Measurements from ENCODE around the gene C4B. TPM values are rescaled to one million over a fixed set of nuclear protein-coding genes. Genes with fewer than 3 reads are reported as not detected.

Gene C4B
- total RNA-seq, 3 donors from 2014 or later (not counting 1 experiment from before 2014, with no cell fraction given) = 4.0 to 5.1 (median 4.6) TPM

- Histone ChIP-seq H3K4me3 (ENCODE audit: low read length) (no peak overlapping the region), H3K9me3 (ENCODE audit: control insufficient read depth, insufficient read depth, low read length) (no peaks in the 10 kb centered on the region), H3K27ac (ENCODE audit: low read length) (peak overlapping the region; percentile 98), H3K36me3 (ENCODE audit: control insufficient read depth, insufficient read depth, low read length) (peaks cover 56% of the 10 kb centered on the region), H3K4me1 (ENCODE audit: control insufficient read depth, insufficient read depth, low read length) (peaks cover 23% of the 10 kb centered on the region), H3K27me3 (ENCODE audit: control insufficient read depth, insufficient read depth, low read length) (no peaks in the 10 kb centered on the region)
- TF ChIP-seq CTCF (IDR thresholded peaks at IDR 0.05) = no peak
- Mint-ChIP-seq H3K27ac (peak overlapping the region; percentile 93 to 97), H3K4me1 (peaks cover 20 to 42% of the 10 kb centered on the region in 2 donors), H3K4me3 (peak overlapping the region; percentile 73), H3K36me3 (peaks cover 5% of the 10 kb centered on the region), H3K27me3 (ENCODE audit: low read depth in 2 of 2) (no peaks in the 10 kb centered on the region), H3K9me3 (no peaks in the 10 kb centered on the region)
- 89% methylated on average over 15 of the region's 17 CpGs for WGBS (ENCODE audit: insufficient coverage)
- intact Hi-C loops (cut with micrococcal nuclease) = loop anchor here (10.0 kb wide), 1 partner anchor 225 kb away; the partner anchor contains the start of genes GPSM3 and PBX2
- peak in 1 of 2 donors; percentile 20 for DNase-seq
- ATAC-seq = no peak
These were observed 44.6 kb upstream of the C4B start for GRCh38 chr6:31969712-31970603.

GRCh38 chr6:31970604-31971271 lies 43.9 kb upstream of the C4B start:
- no peak for TF ChIP-seq CTCF (IDR thresholded peaks at IDR 0.05)
- DNase-seq (peak in 1 of 2 donors; percentile 32), ATAC-seq (no peak)
- peaks cover 20 to 42% of the 10 kb centered on the region in 2 donors for H3K4me1 Mint-ChIP-seq
- H3K27me3 ChIP-seq (ENCODE audit: control insufficient read depth, insufficient read depth, low read length) = no peaks in the 10 kb centered on the region
- H3K4me3 ChIP-seq (ENCODE audit: low read length) = no peak overlapping the region
- no peaks in the 10 kb centered on the region for H3K9me3 Mint-ChIP-seq
- peaks cover 23% of the 10 kb centered on the region for H3K4me1 ChIP-seq (ENCODE audit: control insufficient read depth, insufficient read depth, low read length)
- no peaks in the 10 kb centered on the region for H3K27me3 Mint-ChIP-seq (ENCODE audit: low read depth in 2 of 2)
- H3K4me3 Mint-ChIP-seq = peak overlapping the region; percentile 93
- peaks cover 48% of the 10 kb centered on the region for H3K36me3 ChIP-seq (ENCODE audit: control insufficient read depth, insufficient read depth, low read length)
- peak overlapping the region; percentile 98 for H3K27ac ChIP-seq (ENCODE audit: low read length)
- H3K9me3 ChIP-seq (ENCODE audit: control insufficient read depth, insufficient read depth, low read length) = no peaks in the 10 kb centered on the region
- WGBS (ENCODE audit: insufficient coverage) = 88% methylated on average over 18 of the region's 18 CpGs
- intact Hi-C loops (cut with micrococcal nuclease) = loop anchor here (10.0 kb wide), 1 partner anchor 224 kb away; the partner anchor contains the start of genes GPSM3 and PBX2
- no peaks in the 10 kb centered on the region for H3K36me3 Mint-ChIP-seq
- peak overlapping the region; percentile 93 to 97 for H3K27ac Mint-ChIP-seq

GRCh38 chr6:31971279-31971992 lies 43.2 kb upstream of the C4B start:
- Histone ChIP-seq H3K27me3 (ENCODE audit: control insufficient read depth, insufficient read depth, low read length) (no peaks in the 10 kb centered on the region), H3K27ac (ENCODE audit: low read length) (peak overlapping the region; percentile 98), H3K4me3 (ENCODE audit: low read length) (peak overlapping the region; percentile 83), H3K36me3 (ENCODE audit: control insufficient read depth, insufficient read depth, low read length) (peaks cover 41% of the 10 kb centered on the region), H3K9me3 (ENCODE audit: control insufficient read depth, insufficient read depth, low read length) (no peaks in the 10 kb centered on the region), H3K4me1 (ENCODE audit: control insufficient read depth, insufficient read depth, low read length) (peaks cover 23% of the 10 kb centered on the region)
- Mint-ChIP-seq H3K9me3 (no peaks in the 10 kb centered on the region), H3K4me1 (peaks cover 20 to 42% of the 10 kb centered on the region in 2 donors), H3K4me3 (peak overlapping the region; percentile 93), H3K36me3 (no peaks in the 10 kb centered on the region), H3K27me3 (ENCODE audit: low read depth in 2 of 2) (no peaks in the 10 kb centered on the region), H3K27ac (peak overlapping the region; percentile 93 to 97)
- 34% methylated on average over 29 of the region's 29 CpGs for WGBS (ENCODE audit: insufficient coverage)
- intact Hi-C loops (cut with micrococcal nuclease) = loop anchor here (10.0 kb wide), 1 partner anchor 223 kb away; the partner anchor contains the start of genes GPSM3 and PBX2
- no peak for TF ChIP-seq CTCF (IDR thresholded peaks at IDR 0.05)
- ATAC-seq = no peak
- no peak for DNase-seq

All from natural killer cell (primary cell).